ENCODE measurements around the gene EIF3L. TPM values are rescaled to one million over a fixed set of nuclear protein-coding genes. Genes with fewer than 3 reads are reported as not detected.

The EIF3L gene
- total and polyA plus RNA-seq, 12 donors: 188 to 642 (median 396) TPM

DNA sequence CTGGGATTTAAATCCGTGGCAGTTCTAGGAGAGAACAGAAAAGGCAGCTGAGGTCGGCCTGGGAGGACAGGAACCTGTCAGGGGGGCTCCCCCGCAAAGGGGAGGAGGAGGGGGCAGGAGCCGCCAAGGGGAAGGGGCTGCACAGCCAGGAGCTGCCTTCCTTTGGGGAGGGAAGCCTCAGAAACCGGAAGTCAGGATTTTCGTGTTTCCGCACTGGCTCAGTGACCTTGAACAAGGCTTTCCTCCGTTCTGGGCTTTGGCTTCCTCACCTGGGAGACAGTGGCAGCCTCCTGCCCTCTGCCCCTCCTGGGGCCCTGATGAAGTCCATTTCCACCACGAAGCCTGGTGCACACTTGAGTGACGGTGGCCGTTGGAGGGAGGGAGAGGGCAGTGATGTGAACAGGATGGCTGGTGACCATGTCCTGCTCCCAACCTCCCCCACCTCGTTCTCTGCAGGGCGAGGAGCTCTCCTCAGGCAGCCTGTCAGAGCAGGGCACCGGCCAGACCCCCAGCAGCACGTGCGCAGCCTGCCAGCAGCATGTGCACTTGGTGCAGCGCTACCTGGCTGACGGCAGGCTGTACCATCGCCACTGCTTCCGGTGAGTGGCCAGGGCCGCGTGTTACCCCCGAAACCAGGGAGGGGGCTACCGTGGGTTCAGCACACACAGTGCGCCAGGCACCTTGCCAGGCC is 69.5 kb downstream of the EIF3L start:
- Histone ChIP-seq H3K9me3 (replicated peaks in 1 of 3) (no peaks in the 10 kb centered on the region), H3K27me3 (no peaks in the 10 kb centered on the region), H3K27ac (no peak overlapping the region), H3K4me1 (replicated peaks in 1 of 2) (no peaks in the 10 kb centered on the region), H3K36me3 (replicated peaks in 1 of 2) (peaks cover 0 to 37% of the 10 kb centered on the region in 2 donors), H3K4me3 (no peak overlapping the region)
- DNase-seq: no peak
- 70 to 81% (median 73%) methylated on average over 18 to 25 of the region's 25 CpGs for WGBS, 4 donors
- no peak for TF ChIP-seq POLR2A (IDR thresholded peaks at IDR 0.05)
- TF ChIP-seq, protein P1, sequence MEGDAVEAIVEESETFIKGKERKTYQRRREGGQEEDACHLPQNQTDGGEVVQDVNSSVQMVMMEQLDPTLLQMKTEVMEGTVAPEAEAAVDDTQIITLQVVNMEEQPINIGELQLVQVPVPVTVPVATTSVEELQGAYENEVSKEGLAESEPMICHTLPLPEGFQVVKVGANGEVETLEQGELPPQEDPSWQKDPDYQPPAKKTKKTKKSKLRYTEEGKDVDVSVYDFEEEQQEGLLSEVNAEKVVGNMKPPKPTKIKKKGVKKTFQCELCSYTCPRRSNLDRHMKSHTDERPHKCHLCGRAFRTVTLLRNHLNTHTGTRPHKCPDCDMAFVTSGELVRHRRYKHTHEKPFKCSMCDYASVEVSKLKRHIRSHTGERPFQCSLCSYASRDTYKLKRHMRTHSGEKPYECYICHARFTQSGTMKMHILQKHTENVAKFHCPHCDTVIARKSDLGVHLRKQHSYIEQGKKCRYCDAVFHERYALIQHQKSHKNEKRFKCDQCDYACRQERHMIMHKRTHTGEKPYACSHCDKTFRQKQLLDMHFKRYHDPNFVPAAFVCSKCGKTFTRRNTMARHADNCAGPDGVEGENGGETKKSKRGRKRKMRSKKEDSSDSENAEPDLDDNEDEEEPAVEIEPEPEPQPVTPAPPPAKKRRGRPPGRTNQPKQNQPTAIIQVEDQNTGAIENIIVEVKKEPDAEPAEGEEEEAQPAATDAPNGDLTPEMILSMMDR (IDR thresholded peaks at IDR 0.05): no peak
- intact Hi-C loops (cut with DNase I): no loop called here

DNA sequence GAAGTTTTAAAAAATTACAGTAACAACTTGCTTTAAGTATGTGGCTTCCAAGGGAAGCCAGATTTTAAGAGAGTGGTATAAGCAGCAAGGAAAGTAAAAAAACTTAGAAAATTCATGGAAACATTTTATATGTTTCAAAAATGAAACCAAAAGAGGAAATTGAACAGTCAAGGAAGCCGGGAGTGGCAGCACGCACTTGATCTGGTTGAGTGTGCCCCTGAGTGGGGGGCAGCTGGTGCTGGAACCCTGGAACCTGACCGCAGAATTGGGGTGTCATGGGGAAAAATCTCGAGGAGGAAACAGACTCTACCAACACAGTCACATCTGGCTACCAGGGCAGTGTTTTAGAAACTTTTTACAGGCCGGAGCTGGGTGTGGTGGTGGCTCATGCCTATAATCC is 70.9 kb downstream of the EIF3L start:
- intact Hi-C loops (cut with DNase I): no loop called here
- TF ChIP-seq, protein P1 (IDR thresholded peaks at IDR 0.05): no peak
- TF ChIP-seq POLR2A (IDR thresholded peaks at IDR 0.05): no peak
- H3K4me3 ChIP-seq: no peak overlapping the region
- H3K4me1 ChIP-seq (replicated peaks in 1 of 2): no peaks in the 10 kb centered on the region
- no peaks in the 10 kb centered on the region for H3K9me3 ChIP-seq (replicated peaks in 1 of 3)
- H3K27me3 ChIP-seq: no peaks in the 10 kb centered on the region
- H3K27ac ChIP-seq: no peak overlapping the region
- peaks cover 0 to 39% of the 10 kb centered on the region in 2 donors for H3K36me3 ChIP-seq (replicated peaks in 1 of 2)
- WGBS, 4 donors: 68 to 86% (median 78%) methylated on average over 5 of the region's 5 CpGs
- no peak for DNase-seq

DNA sequence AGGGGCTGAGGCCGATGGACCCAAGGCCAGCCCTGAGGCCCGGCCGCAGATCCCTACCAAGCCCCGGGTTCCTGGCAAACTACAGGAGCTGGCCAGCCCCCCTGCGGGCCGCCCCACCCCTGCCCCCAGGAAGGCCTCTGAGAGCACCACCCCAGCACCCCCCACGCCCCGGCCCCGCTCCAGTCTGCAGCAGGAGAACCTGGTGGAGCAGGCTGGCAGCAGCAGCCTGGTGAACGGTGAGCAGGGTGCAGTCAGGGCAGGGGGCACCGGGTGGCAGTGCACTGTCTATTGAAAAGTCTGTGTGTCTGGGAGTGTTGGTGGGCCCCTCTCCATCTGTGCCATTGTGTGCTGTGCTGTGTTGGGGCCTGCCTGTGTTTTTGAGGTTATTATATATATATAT is 73.0 kb downstream of the EIF3L start:
- no peak for DNase-seq
- Histone ChIP-seq H3K27ac (no peak overlapping the region), H3K4me3 (no peak overlapping the region), H3K27me3 (no peaks in the 10 kb centered on the region), H3K36me3 (replicated peaks in 1 of 2) (peaks cover 0 to 45% of the 10 kb centered on the region in 2 donors), H3K4me1 (replicated peaks in 1 of 2) (no peaks in the 10 kb centered on the region), H3K9me3 (replicated peaks in 1 of 3) (no peaks in the 10 kb centered on the region)
- WGBS, 4 donors: 88 to 95% (median 93%) methylated on average over 3 to 11 of the region's 11 CpGs
- intact Hi-C loops (cut with DNase I): no loop called here
- TF ChIP-seq, protein P1 (IDR thresholded peaks at IDR 0.05): no peak
- no peak for TF ChIP-seq POLR2A (IDR thresholded peaks at IDR 0.05)

DNA sequence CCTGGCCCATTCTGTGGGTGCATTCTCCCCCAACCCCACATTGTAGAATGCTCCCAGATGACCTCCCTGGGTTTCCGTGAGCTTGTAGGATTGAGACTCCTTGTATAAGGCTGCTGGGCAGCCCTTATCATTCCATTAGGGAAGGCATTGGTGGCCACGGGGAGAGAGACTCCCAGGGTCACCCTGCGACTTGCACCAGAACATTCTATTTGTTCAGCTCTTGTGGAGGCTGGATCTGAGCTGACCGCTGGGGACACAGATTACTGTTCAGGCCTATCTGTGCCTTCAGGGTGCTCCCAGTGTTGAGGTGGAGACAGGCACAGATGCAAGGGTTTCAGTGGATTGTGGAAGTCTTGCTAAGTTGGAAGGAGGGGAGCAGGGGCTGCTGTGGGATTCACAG is 74.7 kb downstream of the EIF3L start:
- DNase-seq: no peak
- peaks cover 0 to 43% of the 10 kb centered on the region in 2 donors for H3K36me3 ChIP-seq (replicated peaks in 1 of 2)
- intact Hi-C loops (cut with DNase I): no loop called here
- H3K9me3 ChIP-seq (replicated peaks in 1 of 3): no peaks in the 10 kb centered on the region
- H3K4me3 ChIP-seq: no peak overlapping the region
- 92 to 100% (median 98%) methylated on average over 1 to 4 of the region's 4 CpGs for WGBS, 4 donors
- no peaks in the 10 kb centered on the region for H3K27me3 ChIP-seq
- TF ChIP-seq, protein P1 (IDR thresholded peaks at IDR 0.05): no peak
- TF ChIP-seq POLR2A (IDR thresholded peaks at IDR 0.05): no peak
- no peak overlapping the region for H3K27ac ChIP-seq
- H3K4me1 ChIP-seq (replicated peaks in 1 of 2): no peaks in the 10 kb centered on the region

All from adrenal gland (tissue), 12 donors.